ENCODE data around the gene IL1R1. TPM values are rescaled to one million over a fixed set of nuclear protein-coding genes. Genes with fewer than 3 reads are reported as not detected.

The IL1R1 gene
- total RNA-seq, 1 donor from 2014 or later: 7.2 TPM

DNA sequence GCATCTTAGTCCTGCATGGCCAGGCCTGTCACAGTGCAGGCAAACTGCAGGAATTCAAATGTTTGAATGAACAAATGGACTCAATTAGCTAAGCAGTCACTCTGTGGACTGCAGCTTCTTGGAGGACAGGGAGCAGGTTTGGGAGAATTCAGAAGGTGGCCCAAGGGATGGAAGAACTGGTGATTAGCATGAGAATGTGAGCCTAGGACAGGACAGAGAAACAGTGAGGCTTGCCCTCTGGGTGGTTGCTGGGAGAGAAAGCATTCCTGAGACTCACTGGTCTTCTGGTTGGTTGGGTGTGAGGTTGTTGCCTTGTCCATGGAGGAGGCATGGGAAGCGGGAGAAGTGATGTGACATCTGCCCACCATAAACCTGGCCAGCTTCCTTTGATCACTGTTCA lies 58.0 kb downstream of the IL1R1 start:
- no peak for DNase-seq (ENCODE audit: low read depth in 2 of 2)

DNA sequence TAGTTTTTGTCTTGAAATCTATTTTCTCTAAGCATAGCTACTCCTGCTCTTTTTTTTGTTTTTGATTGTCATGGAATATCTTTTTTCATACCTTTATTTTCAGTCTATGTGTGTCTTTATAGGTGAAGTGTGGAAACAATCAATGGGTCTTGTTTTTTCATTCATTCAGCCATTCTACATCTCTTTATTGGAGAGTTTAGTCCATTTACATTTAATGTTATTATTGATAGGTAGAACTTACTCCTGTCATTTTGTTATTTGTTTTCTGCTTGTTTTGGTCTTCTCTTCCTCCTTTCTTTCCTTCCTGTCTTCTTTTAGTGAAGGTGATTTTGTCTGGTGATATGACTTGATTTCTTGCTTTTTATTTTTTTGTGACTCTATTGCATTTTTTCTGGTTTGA lies 62.1 kb downstream of the IL1R1 start:
- no peak for DNase-seq (ENCODE audit: low read depth in 2 of 2)

DNA sequence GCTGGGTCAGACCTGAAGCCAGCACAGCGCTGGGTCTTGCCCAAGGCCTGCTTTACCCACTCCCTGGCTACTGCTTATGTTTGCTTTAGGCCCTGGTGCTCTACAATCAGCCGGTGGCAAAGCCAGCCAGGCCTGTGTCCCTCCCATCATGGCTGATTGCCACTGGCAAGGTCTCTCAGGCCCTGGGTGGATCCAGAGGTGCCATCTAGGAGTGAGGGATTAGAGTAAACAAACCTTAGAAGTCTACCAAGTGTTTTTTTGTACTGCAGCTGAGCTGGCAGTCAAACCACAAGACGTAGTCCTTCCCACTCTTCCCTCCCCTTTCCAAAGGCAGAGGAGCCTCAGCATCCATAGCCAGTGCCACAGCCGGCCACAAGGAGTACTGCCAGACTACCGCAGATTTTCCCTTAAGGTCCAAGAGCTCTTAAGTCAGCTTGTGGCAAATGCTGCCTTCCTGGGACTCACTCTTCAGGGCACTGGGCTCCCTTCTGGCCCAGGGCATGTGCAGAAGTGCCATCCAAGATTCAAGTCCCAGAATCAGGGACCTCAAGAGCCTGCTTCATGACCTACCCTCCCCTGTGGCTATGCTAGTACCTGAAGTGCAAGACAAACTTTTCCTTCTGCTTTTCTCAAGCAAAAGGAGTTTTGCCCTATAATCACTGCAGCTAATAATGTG lies 64.3 kb downstream of the IL1R1 start:
- DNase-seq (ENCODE audit: low read depth in 2 of 2): no peak

DNA sequence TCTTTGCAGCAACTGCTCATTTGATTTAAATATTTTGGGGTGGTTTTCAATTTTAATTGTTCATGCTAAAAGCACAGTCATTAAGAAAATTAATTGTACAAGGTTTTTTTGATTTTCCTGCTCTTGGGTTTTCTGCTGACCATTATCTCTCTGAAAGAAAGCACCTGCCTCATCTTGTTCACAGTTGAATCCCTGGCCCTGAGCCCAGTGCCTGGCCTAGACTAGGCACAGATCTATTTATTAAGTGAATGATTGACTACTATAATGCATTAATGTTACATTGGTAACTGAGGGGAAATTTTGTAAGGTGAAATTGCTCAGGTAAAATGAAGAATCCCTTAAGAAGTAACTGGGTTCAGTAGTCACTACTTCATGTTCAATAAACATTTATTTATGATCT lies 66.2 kb downstream of the IL1R1 start:
- no peak for DNase-seq (ENCODE audit: low read depth in 2 of 2)

DNA sequence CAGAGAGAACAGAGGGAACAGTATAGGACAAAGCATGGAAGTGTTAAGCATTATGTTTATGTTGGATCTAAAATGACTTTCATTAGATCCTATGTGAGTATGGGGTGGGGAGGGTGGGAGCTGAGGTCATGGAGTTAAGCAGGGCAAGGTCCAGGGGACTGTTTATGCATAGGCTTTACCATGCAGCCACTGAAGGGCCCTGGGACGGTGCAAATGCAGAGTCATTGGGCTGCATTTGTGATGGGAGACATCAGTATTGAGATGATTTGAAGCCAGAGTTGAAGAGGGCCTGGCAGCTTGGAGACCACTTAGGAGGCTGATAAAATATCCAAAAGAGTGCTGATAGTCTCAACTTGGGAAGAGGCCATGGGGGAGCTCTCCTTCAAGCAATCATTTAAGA lies 66.9 kb downstream of the IL1R1 start:
- no peak for DNase-seq (ENCODE audit: low read depth in 2 of 2)

DNA sequence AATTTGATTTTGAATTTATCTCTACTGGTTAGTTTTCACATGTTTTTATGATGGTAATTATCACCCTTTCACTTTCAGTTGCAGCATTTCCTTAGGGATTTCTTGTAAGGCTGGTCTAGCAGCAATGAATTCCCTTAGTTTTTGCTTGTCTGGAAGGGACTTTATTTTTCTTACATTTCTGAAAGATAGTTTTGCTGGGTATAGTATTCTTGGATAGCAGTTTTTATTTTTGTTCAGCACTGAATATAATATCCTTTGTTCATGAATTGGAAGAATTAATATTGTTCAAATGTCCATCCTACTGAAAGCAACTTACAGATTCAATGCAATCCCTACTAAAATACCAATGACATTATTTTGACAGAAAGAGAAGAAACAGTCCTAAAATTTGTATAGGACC lies 74.5 kb downstream of the IL1R1 start:
- no peak for DNase-seq (ENCODE audit: low read depth in 2 of 2)

DNA sequence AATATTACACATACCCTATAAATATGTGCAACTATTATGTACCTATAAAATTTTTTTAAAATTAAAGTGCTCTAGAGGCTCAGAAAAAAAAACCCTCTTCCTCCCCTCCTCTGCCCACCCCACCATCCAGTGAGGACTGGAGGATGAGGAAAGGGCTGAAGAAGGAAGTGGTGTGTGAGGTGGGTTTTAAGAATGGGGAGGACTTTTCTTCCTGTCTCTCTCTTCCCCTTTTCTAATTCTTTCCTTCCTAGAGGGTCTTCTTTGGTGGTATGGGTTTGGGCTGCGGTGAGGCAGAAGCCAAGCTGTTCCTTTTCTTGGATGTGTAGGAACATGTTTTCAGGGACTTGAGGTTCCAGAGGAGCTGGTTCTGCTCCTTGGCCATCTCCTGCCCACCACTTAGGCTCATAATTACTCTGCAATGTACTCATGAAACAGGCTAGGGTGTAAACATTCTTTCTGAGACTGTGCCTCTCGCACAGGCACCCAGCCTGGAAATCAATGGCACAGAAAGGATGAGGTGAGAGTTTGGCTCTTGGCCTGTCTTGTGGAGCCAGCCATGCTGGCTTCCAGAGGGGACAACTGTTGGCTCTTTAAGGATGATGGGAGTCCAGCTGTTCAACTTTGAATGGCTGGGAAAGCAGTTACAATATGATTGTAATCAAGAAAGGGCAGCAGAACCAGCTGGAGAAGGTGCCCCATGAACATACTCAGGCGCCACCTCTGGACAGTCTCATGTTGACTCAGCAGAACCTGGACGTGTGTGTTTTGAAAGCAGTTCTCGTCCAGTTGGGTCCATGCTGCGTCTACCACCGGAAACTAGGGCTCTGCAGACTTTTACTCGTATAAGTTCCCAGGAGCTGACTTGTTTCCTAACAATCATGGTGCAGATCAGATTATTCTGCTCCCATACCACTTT lies 82.5 kb downstream of the IL1R1 start:
- no peak for DNase-seq (ENCODE audit: low read depth in 2 of 2)

DNA sequence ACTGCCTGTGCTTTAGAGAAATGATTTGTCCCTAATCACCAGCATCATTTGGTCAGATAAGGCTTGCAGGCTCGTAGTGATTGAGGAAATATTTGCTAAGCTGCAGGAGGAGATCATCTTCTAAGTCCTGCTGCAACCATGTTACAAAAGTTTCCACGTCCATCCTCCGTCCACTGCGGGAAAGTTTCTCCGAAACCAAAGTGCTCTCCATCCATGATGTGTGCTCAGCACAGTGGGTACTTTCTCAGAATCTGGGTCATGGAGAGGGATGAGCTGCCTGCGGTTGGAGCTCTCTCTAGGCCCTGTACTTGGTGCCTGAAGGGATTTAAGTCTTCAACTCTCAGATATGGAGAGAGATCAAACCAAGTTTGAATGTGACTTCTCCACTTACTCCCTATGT lies 83.6 kb downstream of the IL1R1 start:
- no peak for DNase-seq (ENCODE audit: low read depth in 2 of 2)

DNA sequence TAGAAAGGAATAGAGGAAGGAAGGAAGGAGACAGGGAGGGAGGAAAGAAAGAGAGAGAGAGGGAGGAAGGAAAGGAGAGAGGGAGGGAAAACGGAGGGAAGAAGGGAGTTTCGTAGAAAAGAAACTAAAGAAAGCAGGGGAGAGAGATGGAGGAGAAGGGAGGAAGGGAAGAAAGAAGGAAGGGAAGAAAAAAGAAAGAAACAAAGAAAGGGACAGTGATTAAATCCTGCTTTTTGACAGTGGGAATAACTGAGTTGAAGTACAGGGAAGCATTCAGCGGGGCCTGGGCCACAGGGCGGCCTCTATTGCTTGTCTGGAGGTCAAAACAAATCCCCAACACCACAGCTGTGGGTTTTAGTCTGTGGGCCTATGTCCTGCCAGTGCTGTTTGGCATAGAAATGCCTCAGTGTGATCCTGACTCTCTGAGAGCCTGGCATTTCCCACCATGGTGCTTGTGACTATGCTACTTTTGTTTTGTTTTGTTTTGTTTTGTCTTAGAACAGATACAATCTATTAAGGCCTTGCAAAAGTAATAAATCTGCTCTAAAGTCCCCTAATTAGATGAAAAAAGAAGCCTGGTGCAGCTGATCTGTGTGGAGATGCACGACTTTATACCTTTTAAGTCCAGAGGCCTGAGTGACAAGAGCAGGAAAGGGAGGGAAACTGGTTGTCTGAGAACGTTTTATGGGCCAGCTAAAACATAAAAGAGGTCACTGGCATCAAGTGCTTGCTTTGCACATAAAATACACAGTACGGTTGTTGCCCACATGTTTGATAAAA lies 84.3 kb downstream of the IL1R1 start:
- peak; percentile 69 to 74 for DNase-seq (ENCODE audit: low read depth in 2 of 2)

DNA sequence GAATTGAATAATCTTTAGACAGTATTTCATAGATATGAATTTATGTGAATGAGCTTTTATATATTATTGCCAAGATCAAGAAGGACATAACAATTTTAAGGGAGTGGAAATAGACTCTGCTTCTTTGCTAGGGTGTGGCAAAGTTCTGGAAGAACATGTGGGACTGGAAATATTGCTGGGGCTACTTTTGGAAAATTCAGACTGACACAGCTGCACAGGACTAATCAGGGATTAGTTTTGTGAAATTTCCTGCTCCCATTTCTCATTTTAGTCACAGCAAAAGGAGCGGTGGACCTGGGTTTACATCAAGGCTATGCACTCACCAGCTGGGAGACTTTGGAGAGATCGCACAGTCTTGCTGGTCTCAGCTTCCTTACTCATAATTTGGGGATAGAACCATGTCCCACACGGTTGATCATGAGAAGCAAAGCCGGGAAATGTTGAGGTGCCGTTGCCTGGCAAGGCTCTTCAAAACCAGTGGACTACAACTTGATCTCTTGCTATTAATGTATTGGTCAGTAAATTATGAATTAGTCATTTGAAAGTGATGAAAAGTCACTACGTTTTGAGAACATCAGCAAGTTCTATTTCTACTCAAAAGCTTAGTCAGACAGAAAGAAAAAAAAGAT lies 86.7 kb downstream of the IL1R1 start:
- no peak for DNase-seq (ENCODE audit: low read depth in 2 of 2)

Other genes with a start within 250 kb of the IL1R1 start
- gene IL1R2, start 150.8 kb upstream of the IL1R1 start, total RNA-seq: 0.76 TPM in 1 of 2 replicates, not detected in the other
- 0.13 and 0.25 TPM in 2 replicates for gene IL1RL2, start 44.3 kb downstream of the IL1R1 start, total RNA-seq
- gene IL1RL1, start 168.8 kb downstream of the IL1R1 start, total RNA-seq: 0.13 and 0.90 TPM in 2 replicates
- gene IL18R1, start 213.1 kb downstream of the IL1R1 start, total RNA-seq: 0.25 and 0.51 TPM in 2 replicates

Measured in dermis microvascular lymphatic vessel endothelial cell (primary cell).